Effector CD8-positive, alpha-beta T cell (primary cell): ENCODE data around the gene SCG5.
"Not testable (repeated sequence)": the region's sequence is repeated elsewhere in the genome, so short reads cannot be mapped to it uniquely, and the experiment has no call there.

Experiments
- DNase-seq: peaks from one replicate; lab custom pipeline; 2025; lab: John Stamatoyannopoulos, UW
- total RNA-seq, 4 experiments: gene quantifications; one replicate each; lab custom pipeline; 2026; lab: John Stamatoyannopoulos, UW

Gene SCG5
- 0 to 0.36 (median 0) reads per million in 4 experiments for total RNA-seq

- no peak for DNase-seq
These were observed at the start of gene SCG5 for GRCh38 chr15:32641517-32642059. Gene SCG5, plus strand, starts transcription at chr15:32641710. Its CDS starts 1,883 bp downstream, at chr15:32643593.

DNA sequence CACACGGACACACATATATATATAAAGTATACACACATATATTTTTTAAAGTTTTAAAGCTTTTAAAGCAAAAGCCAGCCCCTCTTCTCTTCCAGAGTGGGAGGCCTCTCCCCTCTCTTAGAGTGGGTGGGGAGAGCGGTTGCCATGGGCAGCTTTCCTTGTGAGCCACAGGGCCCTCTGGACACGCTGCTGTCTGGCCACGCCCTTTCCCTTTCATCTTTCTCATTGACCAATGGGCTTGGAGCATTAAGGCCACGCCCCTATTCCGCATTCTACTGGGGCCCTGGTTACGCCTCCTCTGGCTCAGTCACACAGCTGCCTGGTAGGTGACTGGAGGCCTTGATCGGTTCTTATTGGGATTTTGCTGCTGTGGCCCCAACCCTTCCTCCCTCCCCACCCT, 48.4 kb upstream of the SCG5 start, which contains the start of gene GOLGA8N:
TSS of gene GOLGA8N (plus strand) at position 306 of the 400 bp plus-strand sequence.
- not testable (repeated sequence) for DNase-seq

- not testable (repeated sequence) for DNase-seq
These were observed 32.0 kb upstream of the SCG5 start for GRCh38 chr15:32609518-32609917.

- not testable (repeated sequence) for DNase-seq
These were observed 30.8 kb upstream of the SCG5 start for GRCh38 chr15:32610719-32611118.

GRCh38 chr15:32614712-32615050, 26.8 kb upstream of the SCG5 start:
- DNase-seq: not testable (repeated sequence)

DNA sequence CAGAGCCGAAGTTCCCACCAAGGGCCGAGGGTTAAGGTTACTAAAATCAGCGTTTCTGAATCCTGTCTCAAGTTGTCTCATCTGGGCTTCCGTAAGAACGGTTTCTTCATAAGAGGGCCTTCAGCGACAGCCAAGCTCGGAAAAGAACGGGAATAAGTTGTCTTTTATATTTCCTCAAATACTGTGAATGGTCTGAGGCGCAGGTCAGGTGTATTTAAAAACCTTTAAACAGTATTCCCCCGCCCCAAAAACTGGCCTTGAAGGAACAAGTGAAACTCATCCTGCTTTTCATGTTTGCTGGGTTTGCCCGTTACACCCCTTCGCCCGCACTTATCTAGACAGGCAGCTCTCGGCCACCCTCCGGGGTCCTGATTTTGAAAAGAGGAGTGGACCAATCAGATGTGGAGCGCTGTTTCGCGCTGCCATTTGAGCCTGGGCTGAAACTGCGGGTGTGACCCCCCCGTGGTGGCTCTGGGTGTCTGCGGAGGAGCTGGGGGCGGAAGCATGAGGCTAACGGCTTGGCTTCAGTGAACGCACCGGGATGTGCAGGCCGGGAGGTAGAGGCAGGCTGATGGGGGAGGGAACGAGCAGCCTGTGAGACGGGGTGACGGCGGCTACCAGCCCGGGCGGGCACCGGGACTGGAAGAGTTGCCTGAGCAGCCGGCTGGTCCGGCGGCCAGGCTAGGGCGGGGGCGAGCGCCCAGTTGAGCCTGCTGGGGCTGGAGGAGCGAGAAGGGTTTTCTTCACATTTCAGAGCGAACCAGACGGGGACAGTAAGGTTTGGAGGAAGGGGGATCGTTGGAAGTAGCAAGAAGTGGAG, 26.2 kb upstream of the SCG5 start, which contains the start of gene ARHGAP11A:
TSS of gene ARHGAP11A (plus strand) at position 454 of the 820 bp plus-strand sequence. CDS start 708 bp downstream, outside the sequence.
- DNase-seq: not testable (repeated sequence)

- DNase-seq: not testable (repeated sequence)
These were observed 25.6 kb upstream of the SCG5 start for GRCh38 chr15:32615871-32616426.

DNA sequence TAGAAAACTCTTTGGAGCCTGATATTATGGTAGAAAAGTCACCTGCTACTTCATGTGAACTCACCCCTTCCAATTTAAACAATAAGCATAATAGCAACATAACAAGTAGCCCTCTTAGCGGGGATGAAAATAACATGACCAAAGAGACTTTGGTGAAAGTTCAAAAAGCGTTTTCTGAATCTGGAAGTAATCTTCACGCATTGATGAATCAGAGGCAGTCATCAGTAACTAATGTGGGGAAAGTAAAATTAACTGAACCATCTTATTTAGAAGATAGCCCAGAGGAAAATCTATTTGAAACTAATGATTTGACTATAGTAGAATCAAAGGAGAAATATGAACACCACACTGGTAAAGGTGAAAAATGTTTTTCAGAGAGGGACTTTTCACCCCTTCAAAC, 5.1 kb upstream of the SCG5 start:
- DNase-seq: no peak

- no peak for DNase-seq
These were observed 4.5 kb upstream of the SCG5 start for GRCh38 chr15:32636908-32637567.

GRCh38 chr15:32637704-32638103, 3.8 kb upstream of the SCG5 start:
- DNase-seq: no peak

DNA sequence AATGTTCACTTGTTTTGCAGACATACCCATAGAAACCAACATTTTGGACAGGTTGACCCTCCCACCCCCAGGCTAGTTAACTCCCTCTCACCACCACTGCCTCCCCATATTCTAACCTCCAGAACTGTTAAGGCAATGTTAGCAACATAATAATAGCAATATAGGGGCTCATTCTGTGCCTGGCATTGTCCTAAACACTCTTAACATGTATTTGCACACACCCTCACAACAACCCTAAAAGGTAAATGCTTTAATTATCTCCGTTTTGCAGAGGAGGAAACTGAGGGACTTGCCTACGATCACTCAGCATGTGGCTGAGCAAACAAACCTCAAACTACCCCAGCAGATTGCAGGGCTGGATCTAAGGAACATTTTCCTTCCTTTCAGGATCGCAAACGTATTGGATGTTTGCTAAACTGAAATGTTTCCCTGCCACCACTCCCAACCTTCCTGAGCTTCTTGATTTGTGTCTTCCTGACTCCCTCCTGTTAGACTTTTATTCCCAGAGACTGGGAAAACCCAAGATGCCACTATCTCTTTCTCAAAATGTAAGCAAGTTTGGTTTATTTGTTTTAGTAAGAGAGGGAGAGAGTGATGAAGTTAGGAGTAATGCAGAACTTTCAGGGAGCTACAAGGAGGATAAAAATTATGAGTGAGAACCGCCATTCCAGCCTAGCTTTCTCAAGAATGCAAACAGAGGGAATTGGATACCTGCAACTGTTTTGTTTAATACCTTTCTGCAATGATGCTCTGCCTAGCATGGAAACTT, 1.3 kb downstream of the SCG5 start:
- DNase-seq: no peak

DNA sequence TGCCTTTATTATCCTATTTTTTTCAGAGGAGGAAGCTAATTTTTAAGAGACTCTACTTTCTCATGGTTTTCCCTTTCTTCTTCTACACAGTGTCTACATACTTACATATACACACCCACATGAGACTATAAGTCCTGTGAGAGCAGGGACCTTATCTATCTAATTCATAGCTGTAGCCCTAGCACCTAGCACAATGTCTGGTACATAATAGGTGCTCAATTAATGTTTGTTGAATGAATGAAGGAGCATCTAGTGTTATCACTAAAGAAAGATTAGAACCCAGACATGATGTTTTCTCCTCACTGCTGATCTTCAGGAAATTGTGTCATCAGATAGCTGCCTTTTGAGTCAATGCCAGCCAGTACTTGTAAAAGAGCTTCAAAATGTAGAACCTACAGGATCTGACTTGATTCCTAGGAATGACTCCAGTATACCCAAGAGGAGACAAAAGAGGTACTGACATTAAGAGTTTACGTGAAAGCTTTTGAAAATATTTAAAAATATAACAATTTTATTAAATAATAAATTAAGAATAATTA, 2.5 kb downstream of the SCG5 start:
- no peak for DNase-seq

DNA sequence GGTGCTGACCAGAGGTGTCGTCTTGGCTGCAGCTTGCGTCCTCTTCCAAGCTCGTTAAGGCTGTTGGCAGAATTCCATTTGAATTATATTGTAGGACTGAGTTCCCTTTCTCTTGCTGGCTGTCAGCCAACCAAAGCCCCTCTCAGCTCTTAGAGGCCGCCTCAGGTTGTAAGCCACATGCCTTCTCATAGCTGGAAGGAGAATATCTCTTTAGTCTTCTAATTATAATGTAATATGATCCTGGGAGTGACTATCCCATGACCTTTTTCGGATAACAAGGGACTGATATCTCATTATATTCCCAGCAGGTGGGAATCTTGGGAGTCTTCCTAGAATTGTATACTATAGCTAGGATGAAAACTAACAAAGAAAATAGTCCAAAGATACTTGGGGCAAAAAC, 4.8 kb downstream of the SCG5 start:
- DNase-seq: no peak

GRCh38 chr15:32649342-32649741, 7.8 kb downstream of the SCG5 start:
- no peak for DNase-seq

GRCh38 chr15:32651229-32651837, 9.8 kb downstream of the SCG5 start:
- no peak for DNase-seq

DNA sequence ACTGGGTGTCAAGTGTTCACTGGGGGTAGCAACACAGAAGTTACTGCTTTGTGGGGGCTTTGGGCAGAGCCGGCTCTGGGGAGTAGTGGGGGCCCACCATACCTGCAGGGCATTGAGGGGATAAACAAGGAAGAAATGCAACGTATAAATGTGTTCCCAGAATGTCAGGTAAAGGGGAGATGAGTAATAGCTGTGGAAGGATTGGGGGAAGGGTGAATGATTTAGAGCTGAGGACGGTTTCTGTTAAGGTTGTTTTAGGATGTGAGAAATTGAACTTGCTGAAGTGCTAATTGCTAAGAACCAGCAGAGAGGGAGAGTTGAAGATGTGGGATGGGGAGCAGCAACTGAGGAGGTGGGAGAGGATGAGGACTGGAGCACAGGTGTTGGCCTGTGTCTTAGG, 10.7 kb downstream of the SCG5 start:
- DNase-seq: no peak

DNA sequence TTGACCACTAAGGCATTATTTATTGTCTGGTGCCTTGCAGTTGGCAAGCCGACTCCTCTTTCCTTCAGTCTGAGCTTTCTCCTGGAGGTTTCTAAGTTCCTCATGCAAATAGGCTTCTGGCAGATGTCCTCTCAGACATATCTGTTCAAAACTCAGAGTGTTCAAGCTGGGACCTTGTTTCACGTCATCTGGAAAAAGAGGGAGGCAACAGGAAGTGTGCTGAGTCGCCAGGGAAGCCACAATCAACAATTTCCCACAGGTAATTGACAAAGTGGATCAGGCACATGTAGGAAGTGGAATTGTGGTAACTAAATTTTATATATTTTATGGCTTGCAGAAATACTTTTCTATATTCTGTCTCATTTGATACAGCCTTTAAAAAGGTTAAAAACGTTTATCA, 14.6 kb downstream of the SCG5 start:
- DNase-seq: no peak

DNA sequence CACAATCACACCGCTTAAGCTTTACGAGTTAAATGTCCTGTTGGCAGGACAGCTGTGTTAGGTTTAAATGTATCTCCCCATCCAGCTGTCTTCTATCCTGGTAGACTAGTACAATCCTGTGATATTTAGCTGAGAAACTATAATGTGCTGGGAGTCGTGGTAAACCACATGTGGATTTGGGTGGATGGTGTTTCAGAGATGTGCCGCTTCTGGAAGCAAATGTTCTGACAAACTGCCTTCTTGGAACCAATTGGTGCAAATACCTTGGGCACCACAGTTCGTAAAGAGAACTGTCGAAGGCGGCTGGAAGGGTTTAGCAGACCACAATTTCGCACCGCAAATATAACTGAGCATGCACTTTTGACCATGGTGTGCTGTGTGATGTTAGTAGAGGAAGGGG, 15.0 kb downstream of the SCG5 start:
- no peak for DNase-seq

- DNase-seq: no peak
These were observed 15.8 kb downstream of the SCG5 start for GRCh38 chr15:32657198-32657883.

DNA sequence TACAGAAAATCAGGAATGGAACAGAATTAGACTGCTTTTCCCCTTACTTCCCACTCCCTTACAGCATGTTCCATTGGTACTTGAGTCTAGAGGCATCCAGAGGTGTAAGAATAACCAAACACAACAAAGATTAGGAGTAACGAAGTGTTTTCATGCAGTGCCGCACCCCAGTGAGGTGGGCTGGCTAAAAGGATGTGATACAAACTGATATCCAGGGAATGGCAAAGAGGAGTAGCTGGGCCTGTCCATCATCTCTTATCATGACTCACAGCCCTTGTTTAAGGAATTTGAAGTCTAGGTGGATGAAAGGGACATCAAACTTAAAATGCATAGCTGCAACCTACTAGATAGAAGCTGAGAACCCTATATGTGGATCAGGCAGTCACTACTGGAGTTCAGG, 16.4 kb downstream of the SCG5 start:
- no peak for DNase-seq
